ENCODE measurements around the gene GRAP2.
"Not testable (repeated sequence)": the region's sequence is repeated elsewhere in the genome, so short reads cannot be mapped to it uniquely, and the experiment has no call there.

GRAP2 gene

GRCh38 chr22:39901565-39902146 lies 772 bp downstream of the GRAP2 start:
- no peak for TF ChIP-seq CTCF (IDR thresholded peaks at IDR 0.05; ENCODE audit: insufficient read depth, low read length)
- no peak for TF ChIP-seq GABPA (IDR thresholded peaks at IDR 0.05; ENCODE audit: low read depth)
- no peak for TF ChIP-seq SPI1 (IDR thresholded peaks at IDR 0.05; ENCODE audit: borderline replicate concordance, low read depth)
- no peak for TF ChIP-seq POLR2AphosphoS5 (IDR thresholded peaks at IDR 0.05; ENCODE audit: low read depth)
- no peak for TF ChIP-seq REST (IDR thresholded peaks at IDR 0.05; ENCODE audit: insufficient replicate concordance, low read depth)
- Histone ChIP-seq H3K4me3 (replicated peaks; ENCODE audit: insufficient read depth, low read length) (no peak overlapping the region), H3K27me3 (ENCODE audit: insufficient read depth, poor library complexity, severe bottlenecking) (no peaks in the 10 kb centered on the region), H3K27ac (replicated peaks) (no peak overlapping the region)
- DNase-seq (ENCODE audit: low read depth in 1 of 2, low spot score in 1 of 2): no peak

- H3K27me3 ChIP-seq (ENCODE audit: insufficient read depth, poor library complexity, severe bottlenecking): not testable (repeated sequence)
Observed at GRCh38 chr22:39904024-39904423, 3.1 kb downstream of the GRAP2 start.

GRCh38 chr22:39904862-39905261 lies 4.0 kb downstream of the GRAP2 start:
- TF ChIP-seq CTCF (IDR thresholded peaks at IDR 0.05; ENCODE audit: insufficient read depth, low read length) (no peak), POLR2AphosphoS5 (IDR thresholded peaks at IDR 0.05; ENCODE audit: low read depth) (no peak), SPI1 (IDR thresholded peaks at IDR 0.05; ENCODE audit: borderline replicate concordance, low read depth) (no peak), GABPA (IDR thresholded peaks at IDR 0.05; ENCODE audit: low read depth) (no peak), REST (IDR thresholded peaks at IDR 0.05; ENCODE audit: insufficient replicate concordance, low read depth) (no peak)
- Histone ChIP-seq H3K27ac (replicated peaks) (no peak overlapping the region), H3K4me3 (replicated peaks; ENCODE audit: insufficient read depth, low read length) (no peak overlapping the region), H3K27me3 (ENCODE audit: insufficient read depth, poor library complexity, severe bottlenecking) (no peaks in the 10 kb centered on the region)
- no peak for DNase-seq (ENCODE audit: low read depth in 1 of 2, low spot score in 1 of 2)

More at GRCh38 chr22:39904024-39904423, 3.1 kb downstream of the GRAP2 start:
- not testable (repeated sequence) for H3K4me3 ChIP-seq (replicated peaks; ENCODE audit: insufficient read depth, low read length); H3K27ac ChIP-seq (replicated peaks); DNase-seq (ENCODE audit: low read depth in 1 of 2, low spot score in 1 of 2)

- H3K27ac ChIP-seq (replicated peaks): no peak overlapping the region
- DNase-seq (ENCODE audit: low read depth in 1 of 2, low spot score in 1 of 2): no peak
- no peak overlapping the region for H3K4me3 ChIP-seq (replicated peaks; ENCODE audit: insufficient read depth, low read length)
- H3K27me3 ChIP-seq (ENCODE audit: insufficient read depth, poor library complexity, severe bottlenecking): no peaks in the 10 kb centered on the region
- TF ChIP-seq SPI1 (IDR thresholded peaks at IDR 0.05; ENCODE audit: borderline replicate concordance, low read depth): no peak
- TF ChIP-seq POLR2AphosphoS5 (IDR thresholded peaks at IDR 0.05; ENCODE audit: low read depth): no peak
- TF ChIP-seq GABPA (IDR thresholded peaks at IDR 0.05; ENCODE audit: low read depth): no peak
- TF ChIP-seq CTCF (IDR thresholded peaks at IDR 0.05; ENCODE audit: insufficient read depth, low read length): no peak
- TF ChIP-seq REST (IDR thresholded peaks at IDR 0.05; ENCODE audit: insufficient replicate concordance, low read depth): no peak
Observed at GRCh38 chr22:39905687-39906086, 4.8 kb downstream of the GRAP2 start.
